Suprapubic skin (tissue), 4 donors: ENCODE measurements around the gene GALNT17.

Experiments
- EP300 ChIP-seq: sonication (generic); formaldehyde crosslinking; IDR thresholded peaks from one replicate; pipeline ENCODE4 v1.6.1; 2017; ENCODE audit warnings: antibody characterized with exemption
- POLR2AphosphoS5 ChIP-seq, 3 donors: sonication (generic); formaldehyde crosslinking; IDR thresholded peaks; one replicate each; pipeline ENCODE4 v1.6.1; 2017; ENCODE audit warnings: antibody characterized with exemption in 3 of 3
- TF ChIP-seq, protein P1 (sequence below), 2 donors: fragments of 200-600 bp in 1 of 2; fragments of 450-650 bp in 1 of 2; sonication (generic) in 1 of 2; IDR thresholded peaks; one replicate each; pipeline ENCODE4 v1.5.1; 2016 to 2019; ENCODE audit warnings: antibody characterized with exemption in 2 of 2, mild to moderate bottlenecking in 1 of 2, moderate library complexity in 1 of 2

DNA sequence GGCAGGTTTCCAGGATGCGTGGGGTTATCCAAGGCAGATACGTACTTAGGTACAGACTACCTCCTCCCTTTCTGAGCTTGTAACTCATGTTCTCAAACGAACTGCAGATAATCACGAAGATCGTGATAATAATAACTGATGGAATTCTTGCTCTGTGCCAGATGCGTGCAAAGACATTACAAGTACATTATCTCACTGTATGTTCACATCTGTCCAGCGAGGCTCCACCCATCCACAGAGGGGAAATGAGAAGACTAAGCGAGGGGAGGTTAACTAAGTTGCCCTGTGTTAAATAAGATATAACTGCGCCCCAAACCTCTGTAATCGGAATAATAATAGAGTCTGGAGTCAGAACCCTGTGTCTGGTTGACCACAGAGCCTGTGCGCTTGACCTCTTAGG is 1.9 kb downstream of the GALNT17 start:
- TF ChIP-seq, protein P1, sequence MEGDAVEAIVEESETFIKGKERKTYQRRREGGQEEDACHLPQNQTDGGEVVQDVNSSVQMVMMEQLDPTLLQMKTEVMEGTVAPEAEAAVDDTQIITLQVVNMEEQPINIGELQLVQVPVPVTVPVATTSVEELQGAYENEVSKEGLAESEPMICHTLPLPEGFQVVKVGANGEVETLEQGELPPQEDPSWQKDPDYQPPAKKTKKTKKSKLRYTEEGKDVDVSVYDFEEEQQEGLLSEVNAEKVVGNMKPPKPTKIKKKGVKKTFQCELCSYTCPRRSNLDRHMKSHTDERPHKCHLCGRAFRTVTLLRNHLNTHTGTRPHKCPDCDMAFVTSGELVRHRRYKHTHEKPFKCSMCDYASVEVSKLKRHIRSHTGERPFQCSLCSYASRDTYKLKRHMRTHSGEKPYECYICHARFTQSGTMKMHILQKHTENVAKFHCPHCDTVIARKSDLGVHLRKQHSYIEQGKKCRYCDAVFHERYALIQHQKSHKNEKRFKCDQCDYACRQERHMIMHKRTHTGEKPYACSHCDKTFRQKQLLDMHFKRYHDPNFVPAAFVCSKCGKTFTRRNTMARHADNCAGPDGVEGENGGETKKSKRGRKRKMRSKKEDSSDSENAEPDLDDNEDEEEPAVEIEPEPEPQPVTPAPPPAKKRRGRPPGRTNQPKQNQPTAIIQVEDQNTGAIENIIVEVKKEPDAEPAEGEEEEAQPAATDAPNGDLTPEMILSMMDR (IDR thresholded peaks at IDR 0.05): no peak
- TF ChIP-seq POLR2AphosphoS5 (IDR thresholded peaks at IDR 0.05) (no peak), EP300 (no peak)
